NT2/D1 (cell line): ENCODE data around the gene HS2ST1.

Experiments used
- YY1 ChIP-seq: IDR thresholded peaks from 2 replicates; pipeline ENCODE4 v1.6.1; 2011; ENCODE audit not compliant: insufficient read length, insufficient read depth
- ZNF274 ChIP-seq: IDR thresholded peaks from 2 replicates; pipeline ENCODE4 v1.6.1; 2011; ENCODE audit warnings: mild to moderate bottlenecking, low read depth, low read length

DNA sequence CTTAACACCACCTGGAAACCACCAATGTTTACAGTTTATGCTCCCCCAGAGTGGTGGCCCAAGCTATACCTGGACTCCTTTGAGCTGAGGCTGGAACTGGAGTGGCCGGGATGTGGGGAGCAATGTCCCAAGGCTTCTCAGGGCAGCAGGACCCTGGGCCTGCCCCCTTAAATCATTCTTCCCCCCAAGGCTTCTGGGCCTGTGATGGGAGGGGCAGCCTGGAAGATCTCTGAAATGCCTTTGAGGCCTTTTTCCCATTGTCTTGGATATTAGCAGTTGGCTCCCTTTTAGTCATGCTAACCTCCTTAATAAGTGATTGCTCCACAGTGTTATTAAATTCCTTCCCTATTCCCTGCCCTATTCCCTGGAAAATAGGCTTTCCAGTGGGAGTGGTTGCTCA is 185.8 kb downstream of the HS2ST1 start:
- TF ChIP-seq YY1 (no peak), ZNF274 (no peak)
